HepG2 (cell line): Measurements from ENCODE around the gene UGP2. TPM values are rescaled to one million over a fixed set of nuclear protein-coding genes. Genes with fewer than 3 reads are reported as not detected.

ENCODE experiments used
- CHCHD3 ChIP-seq: sonication (generic); formaldehyde crosslinking; IDR thresholded peaks from 2 replicates; pipeline ENCODE4 v1.8.0; 2022; ENCODE audit warnings: mild to moderate bottlenecking, missing genetic modification reagents, moderate library complexity
- HNRNPK ChIP-seq: fragments of 200-400 bp; formaldehyde crosslinking; IDR thresholded peaks from 2 replicates; pipeline ENCODE4 v1.6.1; 2018; ENCODE audit warnings: low read length, low read depth, moderate library complexity, mild to moderate bottlenecking; ENCODE audit not compliant: poor library complexity, severe bottlenecking
- ISL2 ChIP-seq: sonication (generic); formaldehyde crosslinking; IDR thresholded peaks from 2 replicates; pipeline ENCODE4 v1.5.0; 2020; ENCODE audit warnings: missing genetic modification reagents
- JARID2 ChIP-seq: sonication (generic); formaldehyde crosslinking; IDR thresholded peaks from 2 replicates; pipeline ENCODE4 v1.8.1; 2023; ENCODE audit warnings: missing genetic modification reagents, inconsistent platforms; ENCODE audit not compliant: insufficient replicate concordance
- JUN ChIP-seq: sonication (generic); formaldehyde crosslinking; IDR thresholded peaks from 2 replicates; pipeline ENCODE4 v1.4.0; 2020; ENCODE audit warnings: mild to moderate bottlenecking, missing genetic modification reagents
- KLF15 ChIP-seq: sonication (generic); formaldehyde crosslinking; IDR thresholded peaks from 2 replicates; pipeline ENCODE4 v1.8.1; 2023; ENCODE audit warnings: borderline replicate concordance, mild to moderate bottlenecking, inconsistent platforms, missing genetic modification reagents, mixed read lengths
- NFATC3 ChIP-seq: sonication (generic); formaldehyde crosslinking; IDR thresholded peaks from 2 replicates; pipeline ENCODE4 v1.5.1; 2020; ENCODE audit warnings: mild to moderate bottlenecking, missing genetic modification reagents
- PAX8 ChIP-seq: sonication (generic); formaldehyde crosslinking; IDR thresholded peaks from 2 replicates; pipeline ENCODE4 v1.8.0; 2022; ENCODE audit warnings: mild to moderate bottlenecking, missing genetic modification reagents, borderline replicate concordance
- PHF5A ChIP-seq: IDR thresholded peaks from one replicate; pipeline ENCODE4 v1.6.1; 2018; ENCODE audit warnings: low read depth, missing genetic modification reagents; ENCODE audit not compliant: unreplicated experiment
- RBM39 ChIP-seq: fragments of 200-400 bp; formaldehyde crosslinking; IDR thresholded peaks from one replicate; pipeline ENCODE4 v1.6.1; 2018; ENCODE audit warnings: antibody characterized with exemption, mild to moderate bottlenecking, low read depth, low read length; ENCODE audit not compliant: poor library complexity, severe bottlenecking
- RORA ChIP-seq: sonication (generic); formaldehyde crosslinking; IDR thresholded peaks from 2 replicates; pipeline ENCODE4 v1.5.0; 2020; ENCODE audit warnings: mild to moderate bottlenecking, missing genetic modification reagents, moderate library complexity
- STAG1 ChIP-seq: sonication (generic); formaldehyde crosslinking; IDR thresholded peaks from 2 replicates; pipeline ENCODE4 v1.4.0; 2020; ENCODE audit warnings: missing genetic modification reagents
- ZFX ChIP-seq: sonication (generic); formaldehyde crosslinking; IDR thresholded peaks from 2 replicates; pipeline ENCODE4 v1.4.0; 2020; ENCODE audit warnings: mild to moderate bottlenecking, low read depth, missing genetic modification reagents, moderate library complexity
- ZNF34 ChIP-seq: sonication (generic); formaldehyde crosslinking; IDR thresholded peaks from 2 replicates; pipeline ENCODE4 v1.4.0; 2020; ENCODE audit warnings: mild to moderate bottlenecking, missing genetic modification reagents, borderline replicate concordance
- ZNF44 ChIP-seq: sonication (generic); formaldehyde crosslinking; IDR thresholded peaks from 2 replicates; pipeline ENCODE4 v1.5.1; 2020; ENCODE audit warnings: mild to moderate bottlenecking, missing genetic modification reagents
- ZNF562 ChIP-seq: sonication (generic); formaldehyde crosslinking; IDR thresholded peaks from 2 replicates; pipeline ENCODE4 v1.8.0; 2022; ENCODE audit warnings: missing genetic modification reagents, borderline replicate concordance
- ZNF563 ChIP-seq: sonication (generic); formaldehyde crosslinking; IDR thresholded peaks from 2 replicates; pipeline ENCODE4 v1.8.0; 2022; ENCODE audit warnings: mild to moderate bottlenecking, moderate library complexity, missing genetic modification reagents
- ZNF605 ChIP-seq: sonication (generic); formaldehyde crosslinking; IDR thresholded peaks from 2 replicates; pipeline ENCODE4 v1.8.0; 2022; ENCODE audit warnings: mild to moderate bottlenecking, missing genetic modification reagents
- ZNF781 ChIP-seq: sonication (generic); formaldehyde crosslinking; IDR thresholded peaks from 2 replicates; pipeline ENCODE4 v1.5.1; 2020; ENCODE audit warnings: borderline replicate concordance, mild to moderate bottlenecking, missing genetic modification reagents; ENCODE audit errors: not compliant biosample characterization
- ZSCAN29 ChIP-seq: sonication (generic); formaldehyde crosslinking; conservative IDR thresholded peaks from 2 replicates; pipeline ENCODE4 v1.4.0; 2020; ENCODE audit warnings: mild to moderate bottlenecking, missing genetic modification reagents
- polyA plus RNA-seq, 8 experiments: library from polyadenylated mRNA; depleted of rRNA in 3 of 8; stranded (reverse) in 7 of 8; unstranded in 1 of 8; fragments of >200 nt; fragmentation: Illumina TruSeq in 4 of 8; extraction: Trizol in 4 of 8; gene quantifications; 2 replicates each; pipeline versions ENCODE4 v1.2.1 to v1.2.3, GENCODE V29; 2011 to 2016; ENCODE audit warnings: low read depth in 4 of 8, missing spikeins in 1 of 8, mixed read lengths in 1 of 8; ENCODE audit not compliant: insufficient read depth in 1 of 8
- total RNA-seq, 5 experiments: library from RNA; depleted of rRNA; stranded (reverse); fragments of >200 nt; fragmentation: Illumina TruSeq; extraction: Trizol; gene quantifications; 2 replicates each; pipeline ENCODE4 v1.2.3, GENCODE V29; 2016; ENCODE audit warnings: low read depth in 1 of 5
- TF ChIP-seq, protein P1 (sequence below): sonication (generic); formaldehyde crosslinking; IDR thresholded peaks from 2 replicates; pipeline ENCODE4 v1.5.1; 2020; ENCODE audit warnings: mild to moderate bottlenecking, missing genetic modification reagents, moderate library complexity
- TF ChIP-seq, protein P2 (sequence below), 2 experiments: fragments of 450-650 bp in 1 of 2; sonication (generic) in 1 of 2; formaldehyde crosslinking; IDR thresholded peaks; 2 replicates each; pipeline versions ENCODE4 v1.5.0 to v1.8.0; 2020 to 2022; ENCODE audit warnings: mild to moderate bottlenecking in 1 of 2, missing genetic modification reagents in 1 of 2
- TF ChIP-seq, protein P3 (sequence below): sonication (generic); formaldehyde crosslinking; IDR thresholded peaks from 2 replicates; pipeline ENCODE4 v1.4.0; 2020; ENCODE audit warnings: missing genetic modification reagents, borderline replicate concordance

UGP2 gene
- total and polyA plus RNA-seq, 2 of the 13 experiments (the other 11 are each of a cell fraction or from before 2014, with no cell fraction given), result 96.0 to 134 TPM

DNA sequence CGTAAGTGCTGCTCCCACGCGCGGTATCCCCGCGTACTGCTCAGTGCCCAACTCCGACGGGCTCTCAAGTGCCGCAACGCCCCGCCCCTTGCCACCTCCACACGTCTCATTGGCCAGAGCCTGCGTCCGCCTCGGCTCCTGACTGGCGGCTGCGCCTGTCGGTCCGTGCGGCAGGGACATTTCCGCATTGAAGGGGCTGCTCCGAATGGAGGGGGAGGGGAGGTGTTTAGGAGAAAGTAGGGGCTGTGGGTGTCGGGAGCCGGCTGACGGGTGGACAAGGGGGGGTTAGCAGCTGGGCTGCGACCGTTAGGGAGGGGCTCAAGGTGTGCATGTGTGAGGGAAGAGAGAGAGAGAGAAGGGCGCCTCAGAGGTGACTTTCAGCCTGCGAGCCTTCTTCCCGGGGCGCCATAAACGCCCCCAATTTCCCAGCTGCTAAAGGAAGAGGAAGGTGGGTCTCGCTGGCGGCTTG is 877 bp upstream of the UGP2 start (continued):
- TF ChIP-seq, protein P1, sequence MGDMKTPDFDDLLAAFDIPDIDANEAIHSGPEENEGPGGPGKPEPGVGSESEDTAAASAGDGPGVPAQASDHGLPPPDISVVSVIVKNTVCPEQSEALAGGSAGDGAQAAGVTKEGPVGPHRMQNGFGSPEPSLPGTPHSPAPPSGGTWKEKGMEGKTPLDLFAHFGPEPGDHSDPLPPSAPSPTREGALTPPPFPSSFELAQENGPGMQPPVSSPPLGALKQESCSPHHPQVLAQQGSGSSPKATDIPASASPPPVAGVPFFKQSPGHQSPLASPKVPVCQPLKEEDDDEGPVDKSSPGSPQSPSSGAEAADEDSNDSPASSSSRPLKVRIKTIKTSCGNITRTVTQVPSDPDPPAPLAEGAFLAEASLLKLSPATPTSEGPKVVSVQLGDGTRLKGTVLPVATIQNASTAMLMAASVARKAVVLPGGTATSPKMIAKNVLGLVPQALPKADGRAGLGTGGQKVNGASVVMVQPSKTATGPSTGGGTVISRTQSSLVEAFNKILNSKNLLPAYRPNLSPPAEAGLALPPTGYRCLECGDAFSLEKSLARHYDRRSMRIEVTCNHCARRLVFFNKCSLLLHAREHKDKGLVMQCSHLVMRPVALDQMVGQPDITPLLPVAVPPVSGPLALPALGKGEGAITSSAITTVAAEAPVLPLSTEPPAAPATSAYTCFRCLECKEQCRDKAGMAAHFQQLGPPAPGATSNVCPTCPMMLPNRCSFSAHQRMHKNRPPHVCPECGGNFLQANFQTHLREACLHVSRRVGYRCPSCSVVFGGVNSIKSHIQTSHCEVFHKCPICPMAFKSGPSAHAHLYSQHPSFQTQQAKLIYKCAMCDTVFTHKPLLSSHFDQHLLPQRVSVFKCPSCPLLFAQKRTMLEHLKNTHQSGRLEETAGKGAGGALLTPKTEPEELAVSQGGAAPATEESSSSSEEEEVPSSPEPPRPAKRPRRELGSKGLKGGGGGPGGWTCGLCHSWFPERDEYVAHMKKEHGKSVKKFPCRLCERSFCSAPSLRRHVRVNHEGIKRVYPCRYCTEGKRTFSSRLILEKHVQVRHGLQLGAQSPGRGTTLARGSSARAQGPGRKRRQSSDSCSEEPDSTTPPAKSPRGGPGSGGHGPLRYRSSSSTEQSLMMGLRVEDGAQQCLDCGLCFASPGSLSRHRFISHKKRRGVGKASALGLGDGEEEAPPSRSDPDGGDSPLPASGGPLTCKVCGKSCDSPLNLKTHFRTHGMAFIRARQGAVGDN (CRISPR knock-in tag), result peak; percentile 88
- no peak for TF ChIP-seq KLF15 (CRISPR knock-in tag)
- TF ChIP-seq STAG1 (CRISPR knock-in tag), result no peak
- no peak for TF ChIP-seq CHCHD3
- peak; percentile 56 for TF ChIP-seq ISL2 (CRISPR knock-in tag)
- TF ChIP-seq ZNF781 (CRISPR knock-in tag), result no peak
- TF ChIP-seq ZNF34 (CRISPR knock-in tag), result no peak
- TF ChIP-seq PHF5A, result no peak
- TF ChIP-seq RBM39, result peak; percentile 94
- TF ChIP-seq ZSCAN29 (CRISPR knock-in tag), result no peak
- TF ChIP-seq JUN (CRISPR knock-in tag), result no peak
- TF ChIP-seq ZNF562, result no peak
- peak; percentile 99 for TF ChIP-seq HNRNPK
- TF ChIP-seq JARID2 (CRISPR knock-in tag), result peak; percentile 36
- TF ChIP-seq RORA (CRISPR knock-in tag), result no peak
- TF ChIP-seq ZNF44, result no peak
- TF ChIP-seq, protein P2, sequence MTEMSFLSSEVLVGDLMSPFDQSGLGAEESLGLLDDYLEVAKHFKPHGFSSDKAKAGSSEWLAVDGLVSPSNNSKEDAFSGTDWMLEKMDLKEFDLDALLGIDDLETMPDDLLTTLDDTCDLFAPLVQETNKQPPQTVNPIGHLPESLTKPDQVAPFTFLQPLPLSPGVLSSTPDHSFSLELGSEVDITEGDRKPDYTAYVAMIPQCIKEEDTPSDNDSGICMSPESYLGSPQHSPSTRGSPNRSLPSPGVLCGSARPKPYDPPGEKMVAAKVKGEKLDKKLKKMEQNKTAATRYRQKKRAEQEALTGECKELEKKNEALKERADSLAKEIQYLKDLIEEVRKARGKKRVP (CRISPR knock-in tag; IDR thresholded peaks at IDR 0.05), result peak in 1 of 2 experiments; percentile 84; a peak in 2 of 4 replicates
- TF ChIP-seq PAX8 (CRISPR knock-in tag), result no peak
- TF ChIP-seq NFATC3 (CRISPR knock-in tag), result 0 out of 2 replicates have a peak, but pooled peaks have one; percentile 35
- no peak; the same call in 1 of the 2 replicates for TF ChIP-seq ZNF563 (CRISPR knock-in tag)
- no peak for TF ChIP-seq ZNF605 (CRISPR knock-in tag)
- TF ChIP-seq ZFX (CRISPR knock-in tag), result no peak
- TF ChIP-seq, protein P3, sequence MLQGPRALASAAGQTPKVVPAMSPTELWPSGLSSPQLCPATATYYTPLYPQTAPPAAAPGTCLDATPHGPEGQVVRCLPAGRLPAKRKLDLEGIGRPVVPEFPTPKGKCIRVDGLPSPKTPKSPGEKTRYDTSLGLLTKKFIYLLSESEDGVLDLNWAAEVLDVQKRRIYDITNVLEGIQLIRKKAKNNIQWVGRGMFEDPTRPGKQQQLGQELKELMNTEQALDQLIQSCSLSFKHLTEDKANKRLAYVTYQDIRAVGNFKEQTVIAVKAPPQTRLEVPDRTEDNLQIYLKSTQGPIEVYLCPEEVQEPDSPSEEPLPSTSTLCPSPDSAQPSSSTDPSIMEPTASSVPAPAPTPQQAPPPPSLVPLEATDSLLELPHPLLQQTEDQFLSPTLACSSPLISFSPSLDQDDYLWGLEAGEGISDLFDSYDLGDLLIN (CRISPR knock-in tag), result no peak
